Endothelial cell of umbilical vein (primary cell): ENCODE measurements around the gene CLASRP.

Source experiments
- CTCF ChIP-seq, 2 donors: IDR thresholded peaks; 1 replicate in 1 of 2; 2 replicates in 1 of 2; pipeline ENCODE4 v1.5.1; 2011; ENCODE audit warnings: low read length in 2 of 2, mild to moderate bottlenecking in 2 of 2, moderate library complexity in 2 of 2, control low read depth in 1 of 2, inconsistent platforms in 1 of 2, low read depth in 1 of 2; ENCODE audit not compliant: insufficient read depth in 1 of 2; ENCODE audit errors: extremely low read depth in 1 of 2
- EZH2 ChIP-seq: IDR thresholded peaks from 2 replicates; pipeline ENCODE4 v1.6.1; 2012; ENCODE audit warnings: borderline replicate concordance, low read depth, mild to moderate bottlenecking, moderate library complexity, low read length, inconsistent platforms; ENCODE audit not compliant: severe bottlenecking
- GATA2 ChIP-seq: IDR thresholded peaks from 2 replicates; pipeline ENCODE4 v1.7.0; 2011; ENCODE audit warnings: low read depth, mild to moderate bottlenecking, moderate library complexity, mixed read lengths, low read length; ENCODE audit not compliant: insufficient read length, insufficient read depth
- MAX ChIP-seq: IDR thresholded peaks from 2 replicates; pipeline ENCODE4 v1.6.1; 2011; ENCODE audit not compliant: insufficient read depth, insufficient read length
- POLR2A ChIP-seq: IDR thresholded peaks from 2 replicates; pipeline ENCODE4 v1.6.1; 2012; ENCODE audit warnings: low read depth, mild to moderate bottlenecking, control low read depth, low read length

- TF ChIP-seq GATA2 (no peak), CTCF (IDR thresholded peaks at IDR 0.05; ENCODE audit: extremely low read depth in 1 of 2, insufficient read depth in 1 of 2, low read depth in 1 of 2, low read length in 2 of 2) (no peak), POLR2A (no peak), MAX (no peak), EZH2 (no peak)
These were observed 33.3 kb downstream of the CLASRP start for GRCh38 chr19:45071969-45072790.
